Ramos (cell line): ENCODE data around the gene DOP1A.

Experiments used
- in situ Hi-C: fragments of 300-500 bp; cut with MboI; formaldehyde crosslinking; loops from one replicate; pipeline ENCODE4 v1.14.3; 2022; ENCODE audit warnings: low sequenced_read_pairs; ENCODE audit not compliant: unreplicated experiment

Gene DOP1A, protein sequence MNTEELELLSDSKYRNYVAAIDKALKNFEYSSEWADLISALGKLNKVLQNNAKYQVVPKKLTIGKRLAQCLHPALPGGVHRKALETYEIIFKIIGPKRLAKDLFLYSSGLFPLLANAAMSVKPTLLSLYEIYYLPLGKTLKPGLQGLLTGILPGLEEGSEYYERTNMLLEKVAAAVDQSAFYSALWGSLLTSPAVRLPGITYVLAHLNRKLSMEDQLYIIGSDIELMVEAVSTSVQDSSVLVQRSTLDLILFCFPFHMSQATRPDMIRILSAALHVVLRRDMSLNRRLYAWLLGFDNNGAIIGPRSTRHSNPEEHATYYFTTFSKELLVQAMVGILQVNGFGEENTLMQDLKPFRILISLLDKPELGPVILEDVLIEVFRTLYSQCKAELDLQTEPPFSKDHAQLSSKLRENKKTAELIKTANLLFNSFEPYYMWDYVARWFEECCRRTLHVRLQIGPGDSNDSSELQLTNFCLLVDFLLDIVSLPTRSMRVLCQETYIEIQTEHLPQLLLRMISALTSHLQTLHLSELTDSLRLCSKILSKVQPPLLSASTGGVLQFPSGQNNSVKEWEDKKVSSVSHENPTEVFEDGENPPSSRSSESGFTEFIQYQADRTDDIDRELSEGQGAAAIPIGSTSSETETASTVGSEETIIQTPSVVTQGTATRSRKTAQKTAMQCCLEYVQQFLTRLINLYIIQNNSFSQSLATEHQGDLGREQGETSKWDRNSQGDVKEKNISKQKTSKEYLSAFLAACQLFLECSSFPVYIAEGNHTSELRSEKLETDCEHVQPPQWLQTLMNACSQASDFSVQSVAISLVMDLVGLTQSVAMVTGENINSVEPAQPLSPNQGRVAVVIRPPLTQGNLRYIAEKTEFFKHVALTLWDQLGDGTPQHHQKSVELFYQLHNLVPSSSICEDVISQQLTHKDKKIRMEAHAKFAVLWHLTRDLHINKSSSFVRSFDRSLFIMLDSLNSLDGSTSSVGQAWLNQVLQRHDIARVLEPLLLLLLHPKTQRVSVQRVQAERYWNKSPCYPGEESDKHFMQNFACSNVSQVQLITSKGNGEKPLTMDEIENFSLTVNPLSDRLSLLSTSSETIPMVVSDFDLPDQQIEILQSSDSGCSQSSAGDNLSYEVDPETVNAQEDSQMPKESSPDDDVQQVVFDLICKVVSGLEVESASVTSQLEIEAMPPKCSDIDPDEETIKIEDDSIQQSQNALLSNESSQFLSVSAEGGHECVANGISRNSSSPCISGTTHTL (N-terminal part only)

DNA sequence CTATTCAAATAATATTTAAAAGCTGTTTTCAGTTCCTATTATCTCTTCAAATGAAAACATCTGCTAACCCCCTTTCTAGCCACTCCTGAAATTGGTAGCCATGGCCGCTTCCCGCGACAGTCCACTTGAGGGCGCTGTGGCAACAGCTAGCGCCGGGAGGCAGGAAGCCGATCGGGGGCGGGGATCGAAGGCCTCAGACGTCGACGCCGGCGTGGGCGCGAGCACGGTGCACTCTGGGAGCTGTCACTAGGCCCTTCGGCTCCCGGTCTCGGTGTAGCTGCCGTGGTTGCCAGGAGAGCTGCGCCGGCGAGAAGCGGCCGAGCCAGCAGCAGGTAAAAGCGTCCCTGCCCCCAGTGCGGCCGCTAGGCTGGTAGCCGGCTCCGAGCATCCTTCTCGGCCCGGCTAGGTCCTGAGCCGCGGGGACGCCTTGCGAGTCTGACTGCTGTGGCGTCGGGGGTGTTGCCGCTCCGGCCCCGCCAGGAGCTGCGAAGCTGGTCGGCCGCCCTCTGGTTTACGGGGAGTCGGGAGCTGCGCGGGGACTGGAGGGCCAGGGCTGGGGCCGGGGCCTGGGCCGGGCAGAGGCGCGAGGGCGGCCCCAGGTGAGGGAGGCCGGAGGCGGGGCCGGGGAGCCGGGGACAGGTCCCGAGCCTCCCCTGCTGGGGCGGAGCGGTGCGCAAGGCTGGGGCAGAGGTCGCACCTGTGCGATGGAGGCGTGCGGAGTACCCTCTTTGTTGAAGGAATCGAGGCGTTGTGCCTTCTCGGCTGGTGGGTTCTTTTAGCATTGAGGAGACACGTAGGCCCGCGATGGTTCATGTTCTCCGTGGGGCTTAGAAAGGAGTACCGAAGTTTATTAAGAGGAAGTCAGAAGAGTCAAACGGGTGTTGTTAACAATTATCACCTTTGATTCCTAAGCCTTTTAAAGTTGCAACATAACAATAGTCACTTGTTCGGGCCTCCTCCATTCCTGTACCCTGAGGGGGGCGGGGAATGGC is at the start of gene DOP1A:
Gene DOP1A (plus strand): TSS at position 224 of the 992 bp plus-strand sequence. CDS start 29,307 bp downstream, outside the sequence.
- in situ Hi-C loops = loop anchor here (10.0 kb wide), 2 partner anchors 127 to 457 kb away; partner anchors contain the start of genes PGM3 and RWDD2A

DNA sequence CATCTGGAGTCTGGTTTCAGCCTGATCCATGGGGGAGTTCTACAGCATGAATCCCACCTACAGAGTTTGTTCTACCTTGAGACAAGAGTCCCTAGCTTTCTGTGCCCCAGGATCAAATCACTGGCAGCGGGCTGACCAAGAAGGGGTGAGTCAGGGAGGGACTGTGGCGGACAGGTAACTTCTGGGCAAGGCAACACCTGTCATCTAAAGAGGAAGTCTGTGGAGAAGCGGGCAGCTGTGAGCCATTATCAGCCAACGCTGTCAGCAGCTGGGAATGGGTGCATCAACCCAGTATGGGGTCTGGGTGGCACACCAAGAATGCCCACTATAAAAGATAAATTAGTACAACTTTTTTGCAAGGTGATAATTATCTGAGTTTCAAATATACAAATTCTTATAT is 47.7 kb upstream of the DOP1A start:
- in situ Hi-C loops = no loop called here

DNA sequence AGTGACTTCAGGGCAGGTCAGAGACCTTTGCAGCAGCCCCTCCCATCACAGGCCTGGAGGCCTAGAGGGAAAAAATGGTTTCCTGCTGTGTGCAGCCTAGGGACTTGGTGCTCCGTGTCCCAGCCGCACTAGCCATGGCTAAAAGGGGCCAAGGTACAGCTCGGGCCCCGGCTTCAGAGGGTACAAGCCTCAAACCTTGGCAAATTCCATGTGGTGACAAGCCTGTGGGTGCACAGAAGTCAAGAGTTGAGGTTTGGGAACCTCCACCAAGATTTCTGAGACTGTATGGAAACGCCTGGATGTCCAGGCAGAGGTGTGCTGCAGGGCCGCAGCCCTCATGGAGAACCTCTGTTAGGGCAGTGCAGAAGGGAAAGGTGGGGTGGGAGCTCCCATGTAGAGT is 35.8 kb upstream of the DOP1A start:
- in situ Hi-C loops = no loop called here

DNA sequence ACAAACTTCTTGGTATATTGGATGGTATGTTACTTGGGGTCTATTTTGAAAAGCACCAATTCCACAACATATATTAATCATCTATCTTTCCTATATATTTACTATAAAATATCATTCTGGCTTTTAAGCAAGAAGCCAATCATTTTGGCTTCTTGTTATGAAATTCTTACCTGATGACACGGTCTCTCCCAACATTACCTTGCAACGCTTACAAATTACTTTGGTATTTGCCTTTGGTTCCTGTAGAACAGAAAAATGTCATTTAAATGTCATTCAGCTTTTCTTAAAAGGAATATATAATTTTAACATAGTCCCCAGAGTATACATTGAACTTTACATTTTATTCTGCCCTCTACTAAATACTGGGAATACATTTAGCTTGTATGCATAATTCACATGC is 29.2 kb upstream of the DOP1A start:
- in situ Hi-C loops = no loop called here

DNA sequence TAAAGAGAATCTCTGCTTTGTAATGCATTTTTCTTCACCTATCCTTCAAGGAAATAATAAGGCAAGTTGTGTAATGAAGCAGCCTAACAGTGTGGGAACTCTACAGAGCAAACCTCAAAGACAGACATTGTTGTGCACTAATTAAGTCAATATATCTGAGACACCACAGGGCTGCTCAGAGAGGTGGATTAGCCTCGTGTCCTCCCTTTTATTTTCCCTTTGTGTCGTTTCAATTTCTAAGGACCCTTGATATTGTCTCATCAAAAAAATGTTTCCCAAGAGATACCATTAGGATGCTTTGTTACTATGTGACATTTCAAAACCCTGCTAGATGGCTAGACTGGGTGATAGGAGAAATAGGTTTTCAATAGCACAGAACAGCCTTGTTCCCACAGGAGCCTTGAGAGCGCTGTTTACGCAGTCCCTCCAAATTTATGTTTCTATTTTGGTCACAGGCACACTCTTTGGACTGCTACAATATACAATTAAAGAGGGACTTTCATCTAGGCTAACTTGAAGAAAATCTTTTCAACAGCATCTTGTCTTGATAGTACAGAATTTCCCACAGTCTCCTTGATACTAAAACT is 24.9 kb upstream of the DOP1A start:
- in situ Hi-C loops = no loop called here

DNA sequence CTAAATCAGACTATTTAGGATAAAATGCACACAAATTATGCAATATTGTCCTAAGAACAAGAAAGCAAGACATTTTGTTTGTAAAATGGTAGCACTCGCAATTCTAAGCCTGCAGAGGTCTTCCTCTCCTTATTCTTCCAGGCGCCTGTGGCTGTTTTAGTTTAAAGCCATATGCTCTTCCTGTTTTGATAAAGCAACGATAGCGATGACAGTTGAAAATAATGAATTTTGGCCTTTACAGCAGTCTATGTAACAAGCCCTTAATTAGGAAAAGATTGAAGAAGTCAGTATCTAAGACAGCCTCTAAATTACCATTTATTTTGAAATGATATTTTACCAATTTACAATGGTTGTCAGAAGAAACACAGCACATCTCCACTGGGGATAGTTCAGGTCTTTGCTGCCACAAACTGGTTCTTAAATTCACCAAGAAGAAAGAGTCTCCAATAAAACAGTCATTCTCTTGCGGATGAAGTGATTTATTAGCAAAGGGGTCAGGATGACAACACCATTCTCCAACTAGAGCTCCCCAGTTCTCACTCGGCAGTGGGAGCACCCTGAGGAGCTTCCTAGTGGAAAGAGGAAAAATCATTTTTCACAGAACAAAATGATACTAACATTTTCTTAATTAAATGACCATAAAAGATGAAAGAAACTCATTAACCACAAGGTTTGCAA is 23.2 kb upstream of the DOP1A start:
- in situ Hi-C loops = no loop called here

DNA sequence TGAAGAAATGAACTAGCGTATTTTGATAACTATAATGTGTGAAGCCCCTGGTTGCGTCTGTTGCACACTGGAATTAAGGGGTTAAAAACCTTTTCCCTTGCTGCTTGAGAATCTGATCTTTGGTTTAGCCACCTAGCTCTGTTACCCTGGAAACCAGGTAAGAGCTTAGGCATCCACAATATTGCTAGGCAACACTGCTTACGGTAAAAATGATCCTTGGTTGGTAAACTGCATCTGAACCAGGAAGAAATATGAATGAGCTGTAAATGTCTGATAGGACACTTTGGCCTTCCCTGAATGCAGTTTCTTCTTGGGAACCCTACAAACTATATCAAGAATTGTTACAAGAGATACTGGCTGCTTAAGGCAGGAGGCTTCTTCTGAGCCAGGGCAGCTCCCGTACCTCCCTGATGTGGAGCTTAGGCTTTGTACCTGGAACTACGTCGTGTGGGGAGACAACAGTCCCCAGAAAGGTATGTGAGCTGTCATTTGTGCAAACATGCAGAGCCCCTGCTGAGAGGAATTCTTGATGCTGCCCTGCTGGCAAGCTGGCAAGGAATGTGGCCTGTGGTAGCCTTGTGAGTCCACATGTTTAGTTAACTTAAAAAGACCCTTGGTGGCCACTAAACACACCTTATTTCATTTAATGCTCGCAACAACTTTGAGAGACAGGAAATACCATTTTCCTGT is 20.3 kb upstream of the DOP1A start:
- in situ Hi-C loops = no loop called here

DNA sequence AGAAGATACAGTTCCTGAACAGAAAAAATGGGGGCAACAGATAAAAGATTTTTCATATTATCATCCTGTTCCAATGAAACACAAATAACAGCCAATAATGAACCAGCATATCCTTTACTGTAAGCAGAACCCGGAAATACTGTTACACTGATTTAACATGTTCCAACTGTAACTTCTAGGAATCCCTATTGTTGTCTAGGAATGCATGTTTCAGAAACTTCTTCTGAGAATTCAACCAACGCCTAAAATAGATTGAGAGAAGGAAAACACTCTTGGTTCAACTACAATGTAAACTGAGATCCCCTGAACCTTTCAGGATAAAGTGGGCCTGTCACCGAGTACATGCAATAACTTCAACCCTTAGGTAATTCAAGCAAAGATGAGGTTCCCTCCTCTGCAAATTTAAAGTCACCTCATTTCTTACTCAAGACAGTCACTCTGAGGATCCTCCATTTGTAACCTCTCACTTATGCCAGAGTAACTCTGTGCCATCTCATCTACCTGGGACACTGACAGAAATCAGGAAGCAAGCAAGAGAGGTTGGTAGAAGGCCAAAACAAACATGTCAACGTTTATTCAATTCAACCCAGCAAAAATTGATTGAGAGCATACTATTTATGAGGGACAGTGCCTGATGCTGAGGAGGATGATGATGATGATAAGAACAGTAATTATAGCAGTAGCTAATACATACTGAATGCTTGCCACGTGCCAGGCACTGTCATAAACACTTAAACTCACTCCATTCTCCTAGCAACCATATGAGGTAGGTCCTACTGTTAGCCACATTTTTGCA is 15.9 kb upstream of the DOP1A start:
- in situ Hi-C loops = loop anchor here (10.0 kb wide), 1 partner anchor 787 kb away; no protein-coding TSS in a partner anchor

DNA sequence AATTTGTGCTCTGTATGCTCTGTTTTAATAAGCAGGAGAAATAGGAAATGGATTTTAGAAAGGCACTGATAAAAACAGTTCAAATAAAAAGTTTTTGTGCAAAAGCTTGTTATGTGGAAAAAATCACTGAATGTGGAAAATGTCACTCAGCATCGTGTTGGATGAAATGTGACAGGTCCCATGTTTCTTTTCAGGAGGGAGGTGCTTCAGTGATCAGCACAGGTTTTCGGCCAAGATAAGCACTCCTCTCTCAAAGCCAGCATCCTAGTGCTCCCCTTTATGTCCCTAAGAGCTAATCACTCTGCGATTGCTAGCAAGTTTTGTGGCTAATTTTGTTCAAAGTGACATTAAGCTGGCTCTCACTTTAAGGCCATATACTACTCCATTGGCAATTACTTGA is 13.8 kb upstream of the DOP1A start:
- in situ Hi-C loops = loop anchor here (10.0 kb wide), 1 partner anchor 789 kb away; no protein-coding TSS in a partner anchor

DNA sequence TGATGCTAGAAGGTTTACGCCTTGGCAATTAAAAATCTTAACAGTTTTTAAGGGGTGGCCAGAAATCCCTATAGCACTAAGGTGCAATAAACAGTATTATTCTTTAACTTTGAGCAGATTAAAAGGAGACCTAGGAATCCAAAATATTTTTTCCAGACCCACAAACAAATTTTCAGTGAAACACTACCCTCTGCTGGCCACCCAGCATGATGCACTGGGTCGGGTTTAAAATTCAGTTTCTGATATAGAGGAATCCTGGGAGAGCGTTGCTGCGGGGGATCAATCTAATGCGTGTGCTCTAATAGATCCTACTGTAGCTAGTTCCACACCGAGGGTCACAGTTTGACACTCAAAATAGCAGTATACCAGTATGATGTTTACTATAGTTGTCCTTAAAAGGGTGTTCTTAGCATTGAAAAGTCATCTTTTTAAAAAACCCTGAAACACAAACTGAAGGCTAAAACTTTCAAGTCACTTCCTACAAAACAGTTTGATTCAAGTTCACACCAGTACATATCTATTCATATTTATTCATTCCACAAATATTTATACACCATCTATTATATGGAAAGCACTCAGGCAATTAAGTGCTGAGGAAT is 12.0 kb upstream of the DOP1A start:
- in situ Hi-C loops = loop anchor here (10.0 kb wide), 1 partner anchor 791 kb away; no protein-coding TSS in a partner anchor

DNA sequence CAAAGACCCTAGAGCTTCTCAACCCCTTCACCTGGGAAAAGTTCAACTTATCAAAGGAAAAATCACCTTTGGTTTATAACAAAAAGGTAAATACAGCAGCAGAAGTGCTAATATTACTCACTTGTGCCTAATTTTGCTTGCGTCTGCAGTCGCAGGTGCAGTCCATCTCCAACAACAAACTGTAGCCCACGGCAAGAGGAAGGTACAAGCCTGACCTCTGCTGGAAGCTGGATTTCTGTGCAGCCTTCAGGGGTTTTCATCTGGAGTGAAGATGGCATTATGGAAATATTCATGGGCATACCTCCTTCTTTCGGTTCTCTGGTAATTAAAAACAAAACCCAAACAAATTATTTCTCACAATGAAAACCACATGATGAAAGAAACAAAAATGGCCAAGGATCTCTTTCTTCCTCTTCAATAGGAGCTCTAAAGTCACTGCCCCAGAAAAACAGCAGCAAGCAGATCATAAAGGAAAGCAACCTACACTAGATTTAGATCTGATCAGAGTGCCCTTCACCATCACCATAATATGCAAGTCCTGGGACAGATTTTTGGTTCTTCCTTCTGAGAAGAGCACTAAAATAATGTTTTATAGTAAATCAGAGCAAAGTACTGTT is 9.7 kb upstream of the DOP1A start:
- in situ Hi-C loops = loop anchor here (10.0 kb wide), 1 partner anchor 793 kb away; no protein-coding TSS in a partner anchor

DNA sequence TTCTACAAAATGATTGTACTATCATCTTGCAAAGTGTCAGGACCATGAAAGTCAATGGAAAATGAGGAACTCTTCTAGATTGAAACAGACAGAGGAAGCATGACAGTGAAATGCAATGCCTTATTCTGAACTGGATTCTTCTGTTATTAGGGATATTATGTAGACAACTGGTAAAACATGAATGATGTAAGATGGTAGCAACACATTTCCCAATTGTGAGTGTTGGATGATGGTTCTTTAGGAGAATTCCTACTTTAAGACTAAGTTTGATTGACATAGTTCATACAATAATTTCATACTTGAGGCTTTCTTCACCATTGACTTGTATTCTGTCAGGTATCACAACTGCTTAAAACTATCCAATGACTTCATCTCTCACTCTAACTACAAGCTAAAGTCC is 6.3 kb upstream of the DOP1A start:
- in situ Hi-C loops = loop anchor here (10.0 kb wide), 2 partner anchors 134 to 464 kb away; partner anchors contain the start of genes PGM3 and RWDD2A

DNA sequence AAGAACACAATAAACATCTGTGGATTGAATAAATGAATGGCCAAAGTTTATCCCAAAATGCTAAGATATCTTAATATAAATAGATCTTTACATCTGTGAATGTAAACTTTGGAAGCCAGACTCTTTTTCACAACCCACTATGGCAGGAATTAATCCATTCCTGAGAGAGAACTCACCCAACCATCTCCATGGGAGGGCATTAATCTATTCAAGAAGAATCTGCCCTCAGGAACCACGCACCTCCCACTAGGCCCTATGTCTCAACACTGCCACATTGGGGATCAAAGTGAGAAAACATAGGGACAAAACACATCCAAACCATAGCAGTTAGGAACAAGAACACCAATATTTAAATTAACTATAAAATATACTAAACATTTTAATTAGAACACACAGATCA is 5.2 kb upstream of the DOP1A start:
- in situ Hi-C loops = loop anchor here (10.0 kb wide), 2 partner anchors 133 to 463 kb away; partner anchors contain the start of genes PGM3 and RWDD2A

DNA sequence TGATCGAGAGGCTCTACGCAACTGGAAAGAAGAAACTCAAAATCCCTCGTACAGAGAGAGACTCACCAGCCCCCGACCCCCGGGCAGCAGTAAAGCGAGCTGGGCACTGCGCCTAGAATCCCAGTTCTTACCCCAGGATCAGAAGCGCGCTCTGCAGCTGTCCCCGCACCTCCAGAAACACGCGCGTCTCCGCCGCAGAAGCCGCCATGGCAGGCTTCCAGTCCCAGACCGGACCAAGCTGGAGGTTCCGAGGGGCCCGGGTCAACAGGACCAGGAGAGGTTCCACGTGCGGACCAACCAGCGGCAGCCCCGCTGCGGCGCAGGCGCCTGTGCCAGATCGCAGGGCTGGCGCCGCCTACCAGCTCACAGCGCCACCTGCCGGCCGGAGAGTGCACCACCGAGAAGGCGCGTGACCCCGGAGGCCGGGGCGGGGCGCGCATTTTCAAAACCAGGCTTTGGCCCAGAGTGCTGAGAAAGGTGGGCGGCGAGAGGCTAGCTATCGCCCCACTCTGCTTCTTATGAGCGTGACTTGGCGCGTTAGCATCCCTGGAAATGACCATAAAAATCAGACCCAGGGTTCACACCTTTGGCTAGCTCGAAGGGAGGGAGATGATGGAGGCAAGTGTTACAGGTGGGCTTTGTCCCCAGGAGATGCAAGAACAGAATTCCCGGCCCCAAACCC is 1.8 kb upstream of the DOP1A start, which contains the start of gene UBE3D:
Gene UBE3D (minus strand): TSS at position 331 of the 682 bp plus-strand sequence. CDS start 123 bp downstream, at position 208.
- in situ Hi-C loops = loop anchor here (10.0 kb wide), 2 partner anchors 129 to 459 kb away; partner anchors contain the start of genes PGM3 and RWDD2A

DNA sequence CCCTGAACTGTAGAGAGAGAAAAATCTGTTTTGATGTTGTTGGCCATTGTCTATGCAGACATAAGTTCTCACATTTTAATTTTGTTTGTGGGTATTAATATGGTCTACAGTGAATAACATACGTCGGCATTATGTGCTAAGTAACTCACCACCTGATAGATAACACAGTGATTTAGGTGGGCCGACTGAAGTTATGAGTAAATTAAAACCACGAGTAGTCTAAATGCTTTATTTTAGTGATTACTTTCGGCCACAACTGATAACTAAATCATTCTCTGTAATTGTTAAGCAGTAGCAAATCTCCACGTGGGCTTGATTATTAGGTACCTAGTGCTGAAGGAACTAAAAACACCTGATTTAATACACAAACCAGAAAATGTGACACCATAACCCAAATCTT is 1.1 kb downstream of the DOP1A start:
- in situ Hi-C loops = loop anchor here (10.0 kb wide), 2 partner anchors 126 to 456 kb away; partner anchors contain the start of genes PGM3 and RWDD2A
